HG03066 (cell line): Measurements from ENCODE around the gene NFRKB.
"Not testable (repeated sequence)": the region's sequence is repeated elsewhere in the genome, so short reads cannot be mapped to it uniquely, and the experiment has no call there.

ENCODE experiments used
- ATAC-seq: cut with Tn5 transposase; IDR thresholded peaks from one replicate; pipeline ENCODE4 v1.9.1; 2021; ENCODE audit warnings: low read depth; ENCODE audit not compliant: unreplicated experiment

NFRKB gene

DNA sequence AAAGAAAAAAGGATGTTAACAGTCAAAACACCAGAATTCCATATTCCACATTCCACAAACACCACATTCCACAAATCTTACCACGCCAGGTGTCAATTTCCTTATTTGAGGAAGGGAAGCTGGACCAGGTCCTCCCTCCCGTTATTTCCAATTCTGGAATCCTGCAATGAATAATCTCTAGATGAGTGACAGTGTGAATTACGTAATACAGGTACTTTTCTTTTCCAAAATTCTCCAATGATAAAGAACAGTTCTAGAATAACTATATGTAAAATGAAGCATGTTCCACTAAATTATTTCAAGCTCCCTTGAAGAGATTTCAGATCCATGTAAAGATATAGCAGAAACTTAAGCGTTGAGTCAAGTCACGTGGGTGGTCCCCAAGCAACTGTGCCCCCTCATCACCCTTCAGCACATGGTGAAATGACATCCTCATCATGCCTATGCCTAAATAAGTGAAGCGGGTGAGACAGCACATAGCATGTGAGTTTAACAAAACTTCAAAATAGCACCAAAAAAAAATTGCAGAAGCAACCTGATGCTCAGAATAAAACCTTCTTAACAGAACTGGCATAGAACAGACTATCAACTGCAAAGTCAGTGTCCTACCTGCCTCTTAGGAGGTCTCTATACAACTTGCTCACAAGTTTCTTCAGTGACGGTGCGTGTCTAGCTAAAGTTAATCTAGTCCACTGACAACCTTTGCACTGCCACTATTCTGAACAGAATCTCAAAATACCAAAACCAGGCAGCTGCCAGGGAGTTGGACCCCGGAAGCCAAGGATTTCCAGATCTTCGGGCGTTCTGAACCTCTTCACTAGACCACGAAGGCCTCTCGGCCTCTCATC is 876 bp downstream of the NFRKB start:
- ATAC-seq: no peak

DNA sequence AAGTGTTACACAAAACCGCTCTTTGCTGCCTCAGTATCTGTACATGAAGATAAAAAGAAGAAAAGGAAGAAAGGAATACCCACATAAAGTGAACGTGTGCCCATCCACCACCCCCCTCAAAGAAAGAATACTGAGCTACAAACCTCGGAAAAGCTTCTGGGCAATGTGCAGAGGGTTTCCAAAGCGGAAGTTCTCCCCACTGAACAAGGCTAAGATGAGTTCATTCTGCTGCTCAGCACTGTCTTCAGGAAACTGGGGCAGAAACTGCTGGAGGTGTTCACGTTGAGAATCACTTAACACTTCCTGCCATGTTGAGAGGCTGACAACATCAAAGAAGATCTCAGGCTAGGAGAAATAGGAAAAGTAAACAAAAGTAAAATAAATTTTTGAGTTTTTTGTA is 6.9 kb downstream of the NFRKB start:
- no peak for ATAC-seq

- no peak for ATAC-seq
Measured at GRCh38 chr11:129885381-129885780, 10.0 kb downstream of the NFRKB start.

GRCh38 chr11:129884581-129884980 is 10.8 kb downstream of the NFRKB start:
- no peak for ATAC-seq

GRCh38 chr11:129881570-129882170 is 13.7 kb downstream of the NFRKB start:
- no peak for ATAC-seq

DNA sequence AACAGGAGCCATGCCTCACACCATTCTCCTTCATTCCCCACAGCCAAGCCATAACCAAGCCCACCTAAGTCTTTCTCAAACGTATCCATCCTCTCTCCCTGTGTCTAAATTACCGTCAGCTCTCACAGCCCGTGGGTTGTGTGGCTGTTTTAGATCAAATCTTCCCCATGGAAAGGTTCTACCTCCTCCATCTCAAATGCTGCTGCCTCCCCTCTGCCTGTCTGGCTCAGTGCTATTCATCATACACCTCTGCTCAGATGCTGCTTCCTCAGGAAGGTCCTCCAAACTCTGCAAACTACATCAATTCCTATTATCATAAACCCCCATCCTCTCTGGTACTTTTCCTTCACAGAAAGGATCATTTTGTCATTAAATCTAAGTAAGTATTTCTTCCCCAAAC is 15.1 kb downstream of the NFRKB start:
- no peak for ATAC-seq

GRCh38 chr11:129871914-129872313 is 23.5 kb downstream of the NFRKB start:
- ATAC-seq: no peak

- ATAC-seq: not testable (repeated sequence)
Measured at GRCh38 chr11:129868626-129869025, 26.8 kb downstream of the NFRKB start.

DNA sequence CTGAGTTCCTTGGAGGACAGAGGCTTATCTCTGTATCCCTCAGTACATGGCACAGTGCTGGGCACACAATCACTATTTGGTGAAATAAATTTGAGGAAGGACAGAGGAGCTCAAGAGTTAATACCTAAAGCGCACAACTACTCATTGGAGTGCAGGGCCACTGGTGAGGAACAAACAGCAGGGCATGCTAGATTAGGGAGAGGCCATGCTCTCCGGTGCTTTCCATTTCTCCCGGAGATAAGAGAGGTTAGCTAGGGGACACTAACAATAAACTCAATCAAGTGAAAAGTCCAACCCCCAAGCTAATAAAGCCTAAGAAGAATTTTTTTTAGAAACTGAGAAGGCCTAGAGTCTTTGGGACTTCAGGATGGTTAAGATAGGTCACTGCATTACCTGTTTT is 29.1 kb downstream of the NFRKB start:
- no peak for ATAC-seq

GRCh38 chr11:129865701-129866100 is 29.7 kb downstream of the NFRKB start:
- no peak for ATAC-seq

DNA sequence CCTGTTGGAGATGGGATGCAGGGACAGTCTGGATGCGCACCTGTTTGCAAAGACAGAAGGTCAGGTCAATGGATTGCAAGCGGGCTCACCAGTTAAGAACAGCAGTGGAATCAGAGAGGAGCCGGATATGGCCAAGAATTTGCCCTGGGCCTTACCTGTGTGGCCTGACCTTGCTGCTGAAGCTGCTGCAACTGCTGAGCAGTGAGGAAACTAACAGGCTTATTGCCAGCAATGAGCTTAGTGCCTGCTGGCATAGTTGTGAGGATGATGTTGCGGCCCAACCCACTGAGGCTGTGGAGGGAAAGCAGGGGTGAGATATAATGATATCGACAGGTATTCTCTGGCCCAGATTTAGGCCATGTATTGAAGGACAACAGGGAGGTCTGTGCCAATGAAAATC is 30.6 kb downstream of the NFRKB start:
- no peak for ATAC-seq

DNA sequence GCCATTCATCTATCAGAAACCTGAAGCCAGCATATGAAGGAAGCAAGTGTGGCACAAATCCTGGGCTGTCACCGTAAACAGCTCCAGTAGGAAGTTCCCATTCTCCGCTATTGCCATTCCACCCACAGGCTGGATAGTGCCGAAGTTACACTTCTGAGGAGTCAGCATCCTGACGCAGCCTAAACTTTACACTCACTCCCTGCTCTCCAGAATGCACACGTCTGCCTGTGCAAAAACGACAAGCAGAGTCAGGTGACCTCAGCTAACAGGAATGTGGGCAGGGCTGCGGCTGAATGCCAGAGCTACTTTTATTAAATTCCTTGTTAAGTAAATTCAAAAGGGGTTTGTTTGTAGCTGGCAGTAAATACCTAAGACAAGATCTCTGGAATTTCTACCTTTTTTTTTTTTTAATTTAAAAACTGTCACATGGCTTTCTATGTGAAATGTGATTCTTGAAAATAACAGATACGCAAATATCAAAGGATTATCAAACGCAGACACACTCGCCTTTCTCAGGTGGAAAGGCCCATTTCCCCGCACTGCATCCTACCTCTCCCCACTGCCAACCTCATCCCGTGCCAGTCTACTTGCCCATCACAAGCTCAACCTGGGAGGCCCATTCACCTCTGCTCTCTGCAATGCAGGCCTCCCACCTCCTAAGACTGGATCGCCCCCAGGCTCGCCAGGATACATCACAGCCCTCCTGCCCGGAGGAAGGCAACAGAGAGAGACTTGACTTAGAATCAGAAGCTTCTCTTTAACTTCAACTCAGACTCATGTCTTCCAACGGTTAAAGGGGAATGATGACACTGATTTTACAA is 33.5 kb downstream of the NFRKB start:
- no peak for ATAC-seq

DNA sequence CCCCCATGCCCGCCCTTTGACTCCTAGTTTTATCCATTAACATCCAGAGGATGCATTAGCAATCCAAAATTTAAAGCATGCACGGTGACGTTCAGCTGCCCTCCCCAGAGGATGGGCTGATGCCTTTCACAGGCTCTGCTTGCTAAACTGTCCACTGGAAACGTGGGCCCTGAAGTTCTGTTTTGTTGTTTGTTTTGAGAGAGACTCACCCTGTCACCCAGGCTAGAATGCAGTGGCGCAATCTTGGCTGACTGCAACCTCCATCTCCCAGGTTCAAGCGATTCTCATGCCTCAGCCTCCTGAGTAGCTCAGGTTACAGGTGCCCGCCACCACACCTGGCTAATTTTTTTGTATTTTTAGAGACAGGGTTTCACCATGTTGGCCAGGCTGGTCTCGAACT is 39.3 kb downstream of the NFRKB start:
- ATAC-seq: no peak

DNA sequence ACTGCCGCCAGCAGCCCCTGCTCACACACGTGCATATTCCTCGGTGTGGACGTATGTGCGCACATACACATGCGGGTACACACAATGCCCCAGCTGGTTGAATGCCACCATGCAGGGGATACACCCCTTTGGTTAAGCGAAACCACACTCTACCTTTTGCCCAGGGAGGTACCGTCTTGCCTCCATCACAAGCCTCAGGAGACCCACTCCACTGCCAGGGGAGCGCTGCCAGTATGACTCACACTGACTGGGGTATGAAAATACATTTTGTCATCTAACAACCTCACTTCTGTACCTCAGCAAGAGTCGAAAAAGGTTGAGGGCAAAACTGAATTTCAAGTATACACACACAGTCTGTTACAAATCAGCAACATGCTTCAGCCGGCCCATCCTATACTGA is 40.3 kb downstream of the NFRKB start:
- ATAC-seq: no peak

DNA sequence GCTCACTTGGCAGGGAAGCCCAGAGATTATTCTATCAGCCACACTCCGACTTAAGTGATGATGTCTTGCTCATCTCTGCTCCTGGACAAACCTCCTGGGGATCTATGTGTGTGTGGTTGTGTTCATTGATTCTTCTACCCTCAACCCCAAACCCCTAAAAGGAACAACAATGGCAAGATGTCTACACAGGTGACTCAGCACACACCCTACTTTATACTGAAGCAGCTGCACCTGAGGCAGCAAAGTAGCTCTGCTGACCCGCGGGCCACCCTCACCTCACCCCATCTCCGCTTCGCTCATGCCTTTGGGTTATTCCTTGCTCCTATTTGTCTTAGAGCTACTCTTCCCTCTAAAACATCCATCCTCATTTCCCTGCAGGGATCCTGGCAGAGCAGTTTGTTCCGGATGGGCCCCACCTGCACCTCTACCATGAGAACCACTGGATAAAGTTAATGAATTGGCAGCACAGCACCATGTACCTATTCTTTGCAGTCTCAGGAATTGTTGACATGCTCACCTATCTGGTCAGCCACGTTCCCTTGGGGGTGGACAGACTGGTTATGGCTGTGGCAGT is 41.1 kb downstream of the NFRKB start:
- ATAC-seq: no peak

- ATAC-seq: no peak
Measured at GRCh38 chr11:129853518-129854231, 41.7 kb downstream of the NFRKB start.

DNA sequence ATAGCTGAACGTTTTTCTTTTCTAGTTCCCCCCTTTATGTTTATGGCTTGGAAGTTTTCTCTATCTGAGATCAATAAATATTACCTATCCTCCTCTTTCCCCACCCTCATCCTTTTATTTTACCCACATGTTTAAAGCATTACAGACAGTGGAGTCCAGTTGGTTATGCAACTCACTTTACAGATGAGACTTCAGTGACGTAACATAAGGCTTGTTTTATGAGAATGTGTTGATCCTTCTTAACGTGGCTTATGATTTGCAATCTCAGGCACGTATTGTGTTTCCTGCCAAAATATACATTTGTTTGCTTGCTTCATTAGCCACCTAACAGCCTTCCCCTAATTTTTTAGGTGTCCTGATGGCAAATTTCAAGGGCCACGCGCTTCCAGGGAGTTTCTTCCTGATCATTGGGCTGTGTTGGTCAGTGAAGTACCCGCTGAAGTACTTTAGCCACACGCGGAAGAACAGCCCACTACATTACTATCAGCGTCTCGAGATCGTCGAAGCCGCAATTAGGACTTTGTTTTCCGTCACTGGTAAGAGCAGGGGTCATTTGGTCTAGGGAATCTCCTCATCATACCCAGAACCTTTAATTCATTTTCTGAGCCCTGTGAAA is 43.1 kb downstream of the NFRKB start:
- no peak for ATAC-seq

DNA sequence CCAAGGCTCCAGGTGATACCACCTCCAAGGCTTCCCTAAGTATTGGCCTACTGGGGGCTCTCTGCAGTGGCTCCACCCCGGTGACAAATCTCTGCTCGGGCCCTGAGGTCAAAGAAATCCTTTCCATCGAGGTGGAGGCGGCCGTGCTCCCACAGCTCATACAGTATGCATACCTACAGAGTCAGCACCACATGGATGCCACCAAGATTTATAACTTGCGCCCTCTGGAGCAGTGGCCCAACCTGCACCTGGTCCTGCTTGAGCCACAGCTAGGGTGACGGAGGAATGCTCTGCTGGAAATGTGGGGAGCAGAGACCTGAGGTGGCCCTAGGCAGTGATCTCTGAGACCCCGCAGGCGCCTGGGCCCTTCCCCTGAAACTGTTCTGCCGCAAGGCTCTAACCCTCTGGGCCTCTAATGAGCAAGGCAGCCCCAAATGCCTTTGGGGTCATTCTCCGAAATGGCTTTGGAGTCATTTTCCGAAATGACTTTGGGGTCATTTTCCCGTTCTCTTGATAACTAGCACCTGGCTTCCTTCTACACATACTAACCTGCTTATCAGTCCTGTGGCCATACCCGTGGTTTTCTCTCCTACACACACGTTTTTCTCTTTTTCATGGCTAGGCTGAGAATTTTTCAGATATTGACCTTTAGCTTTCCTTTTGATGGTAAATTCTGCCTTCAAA is 45.8 kb downstream of the NFRKB start:
- ATAC-seq: no peak

- ATAC-seq: not testable (repeated sequence)
Measured at GRCh38 chr11:129847361-129847760, 48.0 kb downstream of the NFRKB start.
